ENCODE results near the gene BICDL1.
"Not testable (repeated sequence)": the region's sequence is repeated elsewhere in the genome, so short reads cannot be mapped to it uniquely, and the experiment has no call there.

BICDL1 gene

GRCh38 chr12:120006258-120006975, 17.4 kb downstream of the BICDL1 start:
- no peak for DNase-seq

- no peak for DNase-seq
These were observed 18.2 kb downstream of the BICDL1 start for GRCh38 chr12:120007272-120007671.

GRCh38 chr12:120010661-120011230, 21.7 kb downstream of the BICDL1 start:
- no peak for DNase-seq

GRCh38 chr12:120012067-120012621, 23.1 kb downstream of the BICDL1 start:
- no peak for DNase-seq

GRCh38 chr12:120013659-120014380, 24.8 kb downstream of the BICDL1 start:
- DNase-seq = no peak

- DNase-seq = not testable (repeated sequence)
These were observed 25.3 kb downstream of the BICDL1 start for GRCh38 chr12:120014381-120014735.

GRCh38 chr12:120015313-120015712, 26.3 kb downstream of the BICDL1 start:
- DNase-seq = no peak

- DNase-seq = not testable (repeated sequence)
These were observed 27.2 kb downstream of the BICDL1 start for GRCh38 chr12:120016199-120016598.

- no peak for DNase-seq
These were observed 30.2 kb downstream of the BICDL1 start for GRCh38 chr12:120019197-120019596.

GRCh38 chr12:120019938-120020337, 30.9 kb downstream of the BICDL1 start:
- DNase-seq = no peak

- DNase-seq = no peak
These were observed 35.2 kb downstream of the BICDL1 start for GRCh38 chr12:120024193-120024592.

- DNase-seq = no peak
These were observed 36.6 kb downstream of the BICDL1 start for GRCh38 chr12:120025640-120026039.

GRCh38 chr12:120032242-120032641, 43.2 kb downstream of the BICDL1 start:
- DNase-seq = no peak

GRCh38 chr12:120037851-120038250, 48.8 kb downstream of the BICDL1 start:
- no peak for DNase-seq

- peak; percentile 9 for DNase-seq
These were observed 50.7 kb downstream of the BICDL1 start for GRCh38 chr12:120039711-120040110.

GRCh38 chr12:120041386-120042231, 52.6 kb downstream of the BICDL1 start:
- DNase-seq = no peak

GRCh38 chr12:120045367-120045766, 56.3 kb downstream of the BICDL1 start:
- not testable (repeated sequence) for DNase-seq

GRCh38 chr12:120047072-120047471, 58.0 kb downstream of the BICDL1 start:
- no peak for DNase-seq

- DNase-seq = no peak
These were observed 59.2 kb downstream of the BICDL1 start for GRCh38 chr12:120048263-120048662.

- DNase-seq = no peak
These were observed 60.4 kb downstream of the BICDL1 start for GRCh38 chr12:120049426-120049825.

GRCh38 chr12:120051535-120051934, 62.5 kb downstream of the BICDL1 start:
- no peak for DNase-seq

GRCh38 chr12:120054293-120054692, 65.3 kb downstream of the BICDL1 start:
- DNase-seq = no peak
